GM18508 (cell line): ENCODE data around the gene FOXE1.

ENCODE experiments used
- ATAC-seq: cut with Tn5 transposase; IDR thresholded peaks from one replicate; pipeline ENCODE4 v1.9.1; 2021; ENCODE audit warnings: moderate number of reproducible peaks; ENCODE audit not compliant: insufficient read depth, unreplicated experiment

Gene FOXE1

DNA sequence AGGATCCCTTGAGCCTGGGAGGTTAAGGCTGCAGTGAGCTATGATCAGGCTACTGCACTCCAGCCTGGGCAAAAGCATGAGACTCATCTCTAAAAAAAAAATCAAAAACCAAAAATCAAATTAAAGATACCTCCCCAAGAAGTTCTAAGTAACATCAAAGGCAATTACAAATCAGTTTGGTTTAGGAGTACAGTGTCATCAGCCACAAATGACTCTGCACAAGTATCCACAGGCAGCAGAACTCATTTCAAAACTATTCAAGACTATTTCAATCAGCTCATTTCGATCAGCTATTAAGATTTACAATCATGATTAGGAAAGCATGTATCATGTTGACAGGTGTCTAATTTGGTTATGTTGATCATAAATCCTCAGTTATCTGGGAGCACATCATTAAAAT lies 50.2 kb downstream of the FOXE1 start:
- no peak for ATAC-seq

DNA sequence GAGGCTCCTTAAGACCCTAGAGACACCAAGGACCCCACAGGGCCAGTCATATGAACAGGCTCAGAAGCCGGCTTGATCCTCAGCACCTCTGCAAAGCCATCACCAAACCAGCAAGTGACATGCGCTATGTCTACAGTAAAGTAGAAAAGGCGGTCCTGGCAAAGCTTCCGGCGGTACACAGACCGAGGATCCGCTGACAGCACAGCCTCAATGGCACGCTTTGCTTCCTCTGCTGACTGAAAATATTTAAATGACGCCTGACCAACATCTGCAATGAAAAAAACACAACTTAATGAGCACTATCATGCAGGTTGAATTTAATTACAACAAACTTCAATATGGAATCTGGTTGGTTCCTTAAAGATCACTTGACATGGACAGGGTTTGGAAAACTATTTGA lies 51.7 kb downstream of the FOXE1 start:
- no peak for ATAC-seq

DNA sequence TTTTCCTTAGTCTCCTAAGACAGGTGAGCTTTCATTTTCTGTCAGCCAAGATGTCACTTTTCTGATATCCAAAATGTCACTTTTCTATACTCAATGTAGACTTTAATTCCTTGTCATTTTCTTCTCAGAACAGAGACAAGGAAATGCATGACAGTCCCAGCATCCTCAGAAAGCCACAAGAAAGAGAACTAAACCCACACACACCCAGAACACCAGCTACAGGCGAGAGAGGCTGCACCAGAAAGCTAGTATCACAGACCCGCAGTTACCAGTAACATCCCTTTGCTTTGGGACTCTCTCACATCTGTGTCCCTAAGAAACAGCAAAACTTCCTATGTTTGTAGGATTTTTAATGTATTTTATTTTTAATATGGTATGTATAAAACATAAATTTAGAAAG lies 52.2 kb downstream of the FOXE1 start:
- no peak for ATAC-seq
